GM15510 (cell line): ENCODE measurements around the gene GPR45.

Source experiments
- POLR2A ChIP-seq: IDR thresholded peaks from 3 replicates; pipeline ENCODE4 v1.6.1; 2011; ENCODE audit warnings: borderline replicate concordance; ENCODE audit not compliant: insufficient read length; ENCODE audit errors: extremely low read depth

Gene GPR45

DNA sequence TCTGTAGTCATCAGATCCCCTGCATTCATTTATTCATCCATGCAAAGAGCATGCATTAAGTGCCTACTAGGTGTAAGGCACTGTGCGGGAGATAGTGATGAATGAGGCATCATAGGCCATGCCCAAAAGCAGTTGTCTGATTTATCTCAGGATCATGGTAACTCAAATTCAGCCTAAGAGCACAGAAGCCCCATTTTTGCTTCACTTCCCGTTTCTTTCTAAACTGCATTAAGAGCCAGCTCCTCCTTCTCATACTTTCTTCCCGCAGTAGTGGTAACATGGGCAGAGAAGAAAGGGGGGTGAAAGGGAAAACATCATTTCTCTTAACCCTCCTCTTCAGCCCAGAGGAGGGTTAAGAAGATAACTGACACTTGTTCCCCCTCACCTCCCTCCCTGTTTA, 2.9 kb downstream of the GPR45 start:
- no peak for TF ChIP-seq POLR2A

DNA sequence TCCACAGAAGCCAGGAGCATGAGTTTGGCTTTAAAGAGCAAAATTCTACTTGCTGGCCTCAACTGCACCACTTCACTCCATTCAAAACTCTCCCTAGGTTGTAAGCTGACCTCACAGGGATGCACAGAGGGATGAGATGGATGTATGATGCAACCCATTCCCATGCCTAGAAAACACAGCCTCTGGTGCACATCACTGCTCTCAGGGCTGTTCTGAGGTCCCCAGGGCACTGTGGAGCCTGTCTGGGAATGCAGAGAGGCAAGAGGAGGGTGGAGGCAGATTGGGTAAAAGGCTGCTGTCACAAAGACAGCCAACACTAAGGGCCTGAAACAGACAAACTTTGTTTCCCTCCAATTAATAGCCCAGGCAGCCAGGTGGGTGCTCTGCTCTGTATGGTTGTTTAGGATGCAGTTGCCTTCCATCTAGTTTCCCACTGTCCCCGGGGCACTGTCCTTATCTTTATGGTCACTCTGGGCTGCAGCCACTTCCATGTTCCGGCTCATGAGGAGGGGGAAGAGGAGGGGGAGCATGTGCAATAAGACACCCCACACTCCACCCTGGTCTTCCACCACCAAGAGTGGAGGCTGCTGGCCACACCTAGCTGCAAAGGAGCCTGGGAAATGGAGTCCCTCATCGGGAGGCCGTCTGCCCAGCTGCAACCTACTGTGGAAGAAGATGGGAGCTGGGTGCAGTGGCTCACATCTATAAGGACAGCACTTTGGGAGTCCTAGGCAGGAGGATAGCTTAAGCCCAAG, 7.0 kb downstream of the GPR45 start:
- no peak for TF ChIP-seq POLR2A

DNA sequence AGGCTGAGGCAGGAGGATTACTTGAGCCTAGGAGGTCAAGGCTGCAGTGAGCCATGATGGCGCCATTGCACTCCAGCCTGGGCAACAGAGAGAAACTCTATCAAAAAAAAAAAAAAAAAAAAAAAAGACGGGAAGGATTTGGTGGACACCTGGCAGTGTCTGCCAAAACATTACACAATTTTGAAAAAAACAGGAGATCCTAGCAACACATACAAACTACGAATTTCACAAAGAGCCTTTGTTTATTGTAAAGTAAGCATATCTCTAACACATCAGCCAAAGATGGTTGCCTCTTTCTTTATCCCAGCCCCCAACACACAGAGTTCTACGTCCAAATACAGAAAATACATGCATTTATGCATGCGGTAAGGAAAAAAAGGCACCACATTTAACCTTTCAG, 7.6 kb downstream of the GPR45 start:
- no peak for TF ChIP-seq POLR2A

DNA sequence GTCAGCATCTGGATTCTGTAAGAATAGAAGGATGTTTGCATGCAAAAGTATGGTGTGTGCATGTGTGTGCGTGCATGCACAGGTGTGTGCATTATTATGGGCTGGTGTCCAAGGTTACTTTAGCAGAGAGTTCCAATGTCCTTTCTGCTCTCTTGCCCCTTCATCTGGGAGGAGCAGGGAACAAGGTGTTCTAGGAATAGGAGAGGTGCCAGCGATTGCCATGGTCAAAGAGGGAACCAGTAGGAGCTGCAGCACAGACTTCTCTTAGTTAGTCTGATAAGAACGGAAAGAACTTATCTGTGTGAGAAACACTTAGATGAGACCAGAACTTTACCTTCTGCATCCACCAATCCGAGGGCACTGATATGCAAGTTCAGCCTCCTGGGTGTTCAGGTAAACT, 8.3 kb downstream of the GPR45 start:
- no peak for TF ChIP-seq POLR2A

DNA sequence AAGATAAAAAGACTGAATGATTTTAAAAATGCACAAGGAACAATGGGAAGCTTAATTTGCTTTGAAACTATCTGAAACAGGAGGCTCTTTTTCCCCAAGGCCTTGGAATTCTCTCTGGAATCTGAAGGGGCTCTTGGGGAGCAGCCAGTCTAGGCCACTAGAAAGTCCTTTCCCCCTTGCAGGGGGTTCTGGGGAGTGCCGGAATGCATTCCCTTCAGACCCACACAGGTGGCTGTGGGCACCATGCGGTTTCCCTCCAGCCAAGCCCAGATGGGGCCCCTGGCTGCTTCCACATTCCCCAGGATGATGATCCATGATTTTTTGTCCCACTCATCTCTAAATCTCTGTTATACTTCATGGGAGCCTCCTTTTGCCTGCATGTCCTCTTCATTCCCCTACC, 10.7 kb downstream of the GPR45 start:
- TF ChIP-seq POLR2A, result no peak

DNA sequence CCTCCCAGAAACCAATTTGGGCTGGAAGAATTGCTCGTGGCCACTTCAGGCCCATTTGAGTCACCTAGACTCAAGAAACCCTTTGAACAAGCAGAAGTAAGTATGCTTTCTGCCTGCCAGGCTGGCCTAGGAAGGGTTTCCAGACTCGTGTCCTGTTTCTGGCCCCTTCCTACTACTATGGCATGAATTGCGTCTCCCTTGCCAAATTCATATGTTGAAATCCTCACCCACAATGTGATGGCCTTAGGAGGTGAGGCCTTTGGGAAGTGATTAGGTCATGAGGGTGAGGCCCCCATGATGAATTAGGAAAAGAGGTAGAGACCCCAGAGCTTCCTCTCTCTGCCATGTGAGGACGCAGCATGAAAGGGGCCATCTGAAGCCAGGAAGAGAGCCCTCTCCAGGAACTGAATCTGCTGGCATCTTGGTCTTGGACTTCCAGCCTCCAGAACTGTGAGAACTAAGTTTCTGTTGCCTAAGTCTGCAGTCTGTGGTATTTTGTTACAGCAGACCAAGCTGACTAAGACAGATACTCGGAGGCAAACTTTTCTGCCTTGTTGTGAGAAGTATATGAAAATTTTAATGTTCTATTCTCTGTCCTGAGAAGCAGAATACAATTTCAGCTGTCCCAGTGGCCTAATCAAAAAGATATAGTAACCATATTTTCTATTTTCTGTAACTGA, 13.1 kb downstream of the GPR45 start:
- no peak for TF ChIP-seq POLR2A

DNA sequence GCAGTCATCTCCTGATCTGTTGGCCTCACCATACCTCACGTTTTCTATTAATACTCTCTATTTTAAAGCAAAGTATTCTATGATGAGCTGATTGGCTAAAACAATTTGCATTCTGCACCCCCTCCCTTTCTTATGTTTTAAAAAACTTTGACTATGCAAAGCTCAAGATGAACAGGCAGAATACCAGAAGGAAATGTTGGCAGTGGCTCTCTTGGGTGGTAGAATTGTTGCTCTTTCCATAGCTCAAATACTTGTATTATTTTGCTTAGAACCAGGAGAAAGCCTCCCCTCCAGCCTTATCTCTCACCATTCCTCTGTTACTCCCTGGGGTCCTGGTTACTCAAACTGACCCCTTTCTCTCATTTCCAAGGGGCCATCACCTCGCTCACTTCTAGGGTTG, 14.4 kb downstream of the GPR45 start:
- no peak for TF ChIP-seq POLR2A

DNA sequence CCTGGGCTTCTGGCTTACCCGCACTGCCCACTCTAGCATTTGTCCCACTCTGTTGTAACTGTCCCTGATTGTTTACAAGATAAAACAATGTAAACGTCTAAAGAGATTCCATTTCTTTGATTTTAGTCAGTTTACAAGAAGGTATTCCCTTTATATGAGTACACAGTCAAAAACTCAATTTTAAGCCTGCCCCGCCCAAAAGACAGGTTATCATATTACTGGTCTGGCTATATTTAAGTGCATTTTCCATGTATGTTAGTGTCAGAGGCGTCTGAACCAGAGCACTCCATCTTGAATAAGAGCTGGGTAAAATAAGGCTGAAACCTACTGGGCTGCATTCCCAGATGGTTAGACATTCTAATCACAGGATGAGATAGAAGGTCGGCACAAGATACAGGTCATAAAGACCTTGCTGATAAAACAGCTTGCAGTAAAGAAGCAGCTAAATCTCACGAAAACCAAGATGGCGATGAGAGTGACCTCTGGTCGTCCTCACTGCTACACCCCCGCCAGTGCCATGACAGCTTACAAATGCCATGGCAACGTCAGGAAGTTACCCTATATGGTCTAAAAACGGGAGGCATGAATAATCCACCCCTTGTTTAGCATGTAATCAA, 15.0 kb downstream of the GPR45 start:
- no peak for TF ChIP-seq POLR2A

DNA sequence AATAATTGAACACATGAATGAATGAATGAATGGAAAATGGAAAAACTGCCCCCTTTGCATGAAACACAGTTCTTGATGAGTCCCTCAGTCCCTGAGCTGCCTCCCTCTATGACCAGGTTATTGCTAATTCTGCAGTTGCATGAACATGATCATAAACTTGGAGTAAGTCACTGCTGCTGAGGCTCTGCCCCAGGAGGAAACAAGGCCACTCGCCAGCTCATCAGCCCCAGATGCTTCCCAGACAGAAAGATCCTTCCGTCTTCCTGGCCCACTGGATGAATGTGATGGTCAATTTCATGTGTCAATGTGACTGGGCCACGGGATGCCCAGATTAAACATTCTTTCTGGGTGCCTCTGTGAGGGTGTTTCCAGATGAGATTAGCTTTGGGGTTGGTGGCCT, 16.4 kb downstream of the GPR45 start:
- TF ChIP-seq POLR2A, result no peak

DNA sequence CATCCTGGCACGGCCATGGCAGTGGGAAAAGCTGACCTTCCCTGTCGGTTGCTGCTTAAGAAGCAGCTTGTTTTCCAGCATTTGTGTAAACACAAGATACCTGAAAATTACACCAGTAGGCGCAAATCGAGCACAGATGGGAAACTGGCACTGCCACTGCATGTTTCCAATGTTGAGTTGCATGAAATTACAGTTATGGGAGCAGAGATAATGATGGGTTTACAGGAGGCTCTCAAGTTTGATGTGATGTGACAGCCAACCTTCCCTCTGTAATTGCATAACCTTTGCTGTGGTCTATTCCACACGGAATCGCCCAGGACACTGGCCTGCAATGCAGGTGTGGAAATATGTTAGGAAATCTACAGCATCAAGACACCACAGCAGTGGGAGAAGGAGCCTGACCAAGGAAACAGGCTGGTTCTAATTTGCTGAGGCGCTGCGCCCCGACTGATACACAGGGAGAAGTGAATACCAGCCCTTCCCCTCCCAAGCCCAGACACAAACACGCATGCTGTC, 17.4 kb downstream of the GPR45 start:
- TF ChIP-seq POLR2A, result no peak

DNA sequence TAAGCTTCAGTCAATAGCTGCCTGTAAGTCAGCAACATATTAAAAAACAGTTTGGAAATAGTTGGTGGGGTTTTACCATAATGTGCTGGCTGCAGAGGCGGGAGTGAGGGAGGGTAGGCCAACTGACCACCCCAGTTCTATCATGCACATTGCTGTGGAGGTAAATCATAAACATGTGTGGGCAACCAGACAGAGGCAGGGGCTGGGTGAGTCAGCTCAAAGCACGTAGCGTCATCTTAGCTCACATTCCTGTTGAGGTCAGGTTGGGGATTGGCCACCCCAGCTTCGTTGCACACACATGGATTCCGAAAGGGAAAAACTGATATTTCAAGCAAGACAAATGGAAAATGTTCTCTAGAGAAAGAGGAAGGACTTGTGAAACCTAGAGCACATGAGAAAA, 19.5 kb downstream of the GPR45 start:
- no peak for TF ChIP-seq POLR2A

DNA sequence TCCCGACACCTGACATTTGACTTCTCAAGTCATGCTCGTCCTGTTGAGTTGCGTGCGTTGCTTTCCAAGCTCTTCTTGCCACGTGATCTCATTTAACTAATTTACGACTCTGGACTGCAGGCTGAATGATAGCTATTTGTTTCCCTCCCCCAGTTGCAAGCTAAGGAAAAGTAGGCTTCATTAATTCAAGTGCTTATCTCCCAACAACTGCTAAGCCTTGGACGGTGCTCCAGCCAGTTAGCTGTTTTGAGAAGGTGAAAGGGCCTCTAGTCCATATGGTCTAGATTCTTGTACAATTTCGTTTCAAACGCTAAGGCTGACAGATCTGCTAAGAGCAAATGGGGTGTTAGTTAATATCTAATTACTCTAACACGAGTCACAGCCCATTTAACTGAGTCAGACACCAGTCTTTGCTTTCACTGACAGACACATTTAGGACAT, 21.1 kb downstream of the GPR45 start:
- TF ChIP-seq POLR2A, result no peak

DNA sequence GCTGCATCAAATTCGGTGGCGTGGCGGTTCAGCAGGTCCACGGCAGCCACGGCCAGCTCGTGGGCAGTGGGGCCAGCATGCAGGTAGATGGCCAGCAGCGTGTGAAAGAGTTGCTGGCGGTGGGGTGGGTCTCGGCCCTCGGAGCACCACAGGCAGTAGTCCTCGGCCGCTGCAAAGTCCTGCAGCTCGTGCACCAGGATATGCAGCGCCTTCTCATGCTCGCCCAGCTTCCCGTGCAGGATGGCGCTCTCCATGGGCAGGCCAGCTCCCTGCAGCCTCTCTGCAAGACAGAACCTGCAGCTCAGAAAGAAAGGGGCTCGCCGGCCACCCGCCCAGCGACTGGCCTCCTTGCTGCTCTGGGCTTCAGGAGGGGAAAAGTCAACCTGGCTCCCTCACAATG, 27.9 kb downstream of the GPR45 start:
- TF ChIP-seq POLR2A, result no peak

DNA sequence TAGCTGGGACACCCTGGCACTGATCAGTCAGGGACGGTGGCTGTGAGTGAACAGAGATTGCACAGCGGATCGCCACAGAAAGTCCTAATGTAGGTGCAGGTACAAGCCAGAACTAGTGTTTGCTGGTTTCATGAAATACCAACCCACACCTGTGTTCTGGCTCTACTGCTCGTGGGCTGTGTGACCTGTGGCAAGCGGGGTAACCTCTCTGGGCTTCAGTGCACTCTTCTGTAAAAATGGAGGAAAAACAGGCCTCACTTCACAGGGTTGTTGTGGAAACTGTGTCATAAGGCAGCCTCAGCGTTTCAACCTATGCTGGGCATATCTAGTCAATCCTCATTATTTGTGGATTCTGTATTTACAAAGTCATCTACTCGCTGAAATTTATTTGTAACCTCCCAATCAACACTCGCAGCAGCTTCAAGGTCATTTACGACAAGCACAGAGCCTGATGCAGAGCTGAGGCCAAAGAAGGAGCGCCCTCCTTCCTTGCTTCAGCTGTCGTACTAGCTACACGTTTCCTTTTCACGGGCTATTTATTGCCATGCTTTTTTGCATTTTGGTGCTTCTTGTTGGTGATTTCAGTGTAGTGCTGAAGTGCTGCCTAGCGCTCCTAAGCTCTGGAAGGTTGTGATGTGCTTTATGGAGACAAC, 30.0 kb downstream of the GPR45 start:
- TF ChIP-seq POLR2A, result no peak

DNA sequence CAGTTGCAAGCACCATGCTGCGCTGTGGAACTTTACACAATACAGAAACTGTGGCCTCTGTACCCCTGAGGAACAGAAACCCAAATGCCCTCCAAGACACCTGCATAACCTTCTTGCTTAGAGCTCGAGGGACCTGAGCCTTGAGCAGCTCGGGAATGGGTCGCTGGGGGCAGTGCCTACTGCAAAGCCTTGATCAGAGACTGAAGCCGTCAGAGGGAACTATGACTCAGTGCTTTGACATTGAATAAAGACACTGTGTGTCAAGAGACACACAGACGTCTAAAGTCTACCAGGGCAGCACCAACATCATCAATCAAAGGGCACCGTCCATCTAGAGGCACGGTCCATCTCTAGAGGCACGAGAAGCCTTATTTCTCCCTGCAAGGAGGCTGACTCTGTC, 30.6 kb downstream of the GPR45 start:
- TF ChIP-seq POLR2A, result no peak
